Measurements from ENCODE around the gene NANOS1.

DNA sequence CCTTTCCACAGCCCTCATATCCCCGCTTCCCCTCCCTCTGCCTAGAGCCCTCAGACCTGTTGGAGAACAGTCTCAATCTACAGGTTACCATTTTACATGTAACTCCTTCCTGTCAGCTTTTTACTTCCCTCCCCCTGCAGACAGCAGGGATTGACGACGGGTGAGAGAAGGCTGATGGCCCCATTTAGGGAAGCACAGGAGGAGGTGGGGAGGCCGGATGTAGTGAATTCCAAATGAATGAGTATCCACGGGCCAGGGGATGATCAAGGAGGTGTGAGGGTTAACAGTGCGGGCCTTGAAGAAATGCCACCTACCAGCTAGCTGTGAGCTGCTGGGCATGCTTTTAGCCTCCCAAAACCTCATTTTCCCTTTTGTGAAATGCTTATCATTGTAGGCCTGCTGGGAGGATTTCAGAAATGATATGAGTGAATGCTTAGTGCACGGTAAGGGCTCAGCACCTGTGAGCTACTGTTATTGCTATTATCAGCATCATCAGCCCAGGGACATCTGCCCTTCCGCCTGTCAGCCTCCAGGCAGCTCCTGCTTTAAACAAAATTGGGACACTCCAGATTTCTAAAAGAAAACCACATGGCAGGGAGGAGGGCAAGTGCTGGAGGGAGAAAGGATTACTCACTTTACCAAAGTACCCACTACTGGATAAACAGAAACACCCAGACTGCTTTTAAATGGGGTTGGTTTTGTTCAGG is 6.5 kb upstream of the NANOS1 start:
- TF ChIP-seq SPI1 (IDR thresholded peaks at IDR 0.05; ENCODE audit: low read depth, low read length) = no peak
- no peak for TF ChIP-seq POLR2A (IDR thresholded peaks at IDR 0.05; ENCODE audit: low read depth, low read length)
- TF ChIP-seq POLR2AphosphoS5 (IDR thresholded peaks at IDR 0.05; ENCODE audit: low read depth, low read length) = no peak
- TF ChIP-seq PAX5 (IDR thresholded peaks at IDR 0.05; ENCODE audit: insufficient read depth, low read length, severe bottlenecking) = no peak
